Subcutaneous abdominal adipose tissue (tissue), 5 donors: ENCODE measurements around the gene HPSE2.
"Not testable (repeated sequence)": the region's sequence is repeated elsewhere in the genome, so short reads cannot be mapped to it uniquely, and the experiment has no call there.

ENCODE experiments used
- H3K27ac ChIP-seq: one replicate; pipeline ENCODE4 v1.7.0; 2013; ENCODE audit warnings: low read depth, mild to moderate bottlenecking, inconsistent platforms, low read length, moderate library complexity
- H3K27me3 ChIP-seq, 5 donors: one replicate each; pipeline ENCODE4 v1.7.0; 2013; ENCODE audit warnings: low read length in 5 of 5, inconsistent platforms in 1 of 5; ENCODE audit not compliant: control insufficient read depth in 5 of 5, insufficient read depth in 4 of 5
- H3K36me3 ChIP-seq, 5 donors: one replicate each; pipeline ENCODE4 v1.7.0; 2013; ENCODE audit warnings: low read length in 5 of 5; ENCODE audit not compliant: control insufficient read depth in 5 of 5, insufficient read depth in 5 of 5
- H3K4me1 ChIP-seq, 5 donors: one replicate each; pipeline ENCODE4 v1.7.0; 2013; ENCODE audit warnings: low read length in 5 of 5, mild to moderate bottlenecking in 3 of 5, moderate library complexity in 1 of 5; ENCODE audit not compliant: control insufficient read depth in 5 of 5, insufficient read depth in 5 of 5
- H3K4me3 ChIP-seq, 5 donors: one replicate each; pipeline ENCODE4 v1.7.0; 2013; ENCODE audit warnings: low read length in 5 of 5, low read depth in 1 of 5
- H3K9ac ChIP-seq, 5 donors: one replicate each; pipeline ENCODE4 v1.7.0; 2013; ENCODE audit warnings: low read length in 5 of 5, mild to moderate bottlenecking in 4 of 5, moderate library complexity in 3 of 5
- H3K9me3 ChIP-seq, 5 donors: one replicate each; pipeline ENCODE4 v1.7.0; 2013; ENCODE audit warnings: low read length in 5 of 5; ENCODE audit not compliant: control insufficient read depth in 5 of 5
- donor health status: healthy.
- donor health status: healthy.
- donor health status: healthy.
- donor health status: healthy.
- donor health status: healthy.

Gene HPSE2

DNA sequence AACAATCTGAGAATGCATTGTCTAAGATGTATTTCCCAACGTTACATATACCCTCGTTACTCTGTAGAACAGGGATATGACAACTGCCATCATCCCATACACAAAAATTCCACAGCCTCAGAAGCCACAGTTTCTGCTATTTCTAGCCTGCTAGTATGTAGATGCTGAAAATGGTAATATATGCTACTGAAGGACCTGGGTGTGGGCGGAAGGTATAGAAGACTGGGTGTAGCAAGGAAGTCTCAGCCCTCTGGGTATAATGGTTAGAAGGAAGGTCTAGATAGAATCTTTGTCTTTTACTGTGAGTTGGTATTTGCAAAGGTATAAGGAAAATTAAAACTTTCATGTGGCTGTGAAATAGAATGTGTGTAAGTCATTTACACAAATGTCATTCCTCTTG lies 709.7 kb downstream of the HPSE2 start:
- Histone ChIP-seq H3K27ac (no peak overlapping the region), H3K27me3 (no peaks in the 10 kb centered on the region), H3K4me3 (no peak overlapping the region), H3K4me1 (peaks cover 0 to 12% (median 0%) of the 10 kb centered on the region in 5 donors), H3K36me3 (no peaks in the 10 kb centered on the region), H3K9me3 (no peaks in the 10 kb centered on the region), H3K9ac (no peak overlapping the region)

- no peaks in the 10 kb centered on the region for H3K9me3 ChIP-seq
- H3K4me3 ChIP-seq: no peak overlapping the region
- H3K36me3 ChIP-seq: no peaks in the 10 kb centered on the region
- H3K27ac ChIP-seq: no peak overlapping the region
- H3K4me1 ChIP-seq: peaks cover 0 to 12% (median 0%) of the 10 kb centered on the region in 5 donors
- no peaks in the 10 kb centered on the region for H3K27me3 ChIP-seq
- H3K9ac ChIP-seq: no peak overlapping the region
These were observed 711.5 kb downstream of the HPSE2 start for GRCh38 chr10:98524124-98524523.

GRCh38 chr10:98519841-98520240 lies 715.8 kb downstream of the HPSE2 start:
- Histone ChIP-seq H3K27ac (no peak overlapping the region), H3K36me3 (no peaks in the 10 kb centered on the region), H3K9me3 (no peaks in the 10 kb centered on the region), H3K4me1 (peaks cover 0 to 7% (median 4%) of the 10 kb centered on the region in 5 donors), H3K9ac (no peak overlapping the region), H3K27me3 (no peaks in the 10 kb centered on the region), H3K4me3 (no peak overlapping the region)

DNA sequence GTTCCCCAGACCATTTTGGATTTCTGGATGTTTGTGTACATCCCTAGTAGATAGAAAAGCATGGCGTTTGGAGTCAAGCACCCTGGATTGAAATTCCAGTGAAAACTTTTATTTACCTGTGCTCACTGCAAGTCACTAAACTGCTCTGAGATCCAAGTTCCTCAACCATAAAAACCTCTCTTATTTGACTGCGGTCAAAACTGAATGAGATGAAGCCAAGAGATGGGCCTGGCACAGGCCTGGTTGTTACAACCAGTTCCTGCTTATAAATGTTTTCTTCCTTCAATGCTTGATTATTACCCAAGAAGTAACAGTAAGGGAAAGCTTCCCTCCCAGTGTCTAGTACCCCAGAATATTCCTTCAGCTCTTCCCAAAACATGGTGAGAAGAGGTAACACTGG lies 718.0 kb downstream of the HPSE2 start:
- Histone ChIP-seq H3K4me3 (no peak overlapping the region), H3K36me3 (no peaks in the 10 kb centered on the region), H3K4me1 (peaks cover 0 to 7% (median 4%) of the 10 kb centered on the region in 5 donors), H3K9ac (no peak overlapping the region), H3K27me3 (no peaks in the 10 kb centered on the region), H3K27ac (no peak overlapping the region), H3K9me3 (no peaks in the 10 kb centered on the region)

- Histone ChIP-seq H3K27me3 (no peaks in the 10 kb centered on the region), H3K4me1 (peaks cover 0 to 7% (median 4%) of the 10 kb centered on the region in 5 donors), H3K9me3 (no peaks in the 10 kb centered on the region), H3K36me3 (no peaks in the 10 kb centered on the region), H3K9ac (no peak overlapping the region), H3K4me3 (no peak overlapping the region), H3K27ac (no peak overlapping the region)
These were observed 719.3 kb downstream of the HPSE2 start for GRCh38 chr10:98516352-98516751.

- H3K36me3 ChIP-seq: no peaks in the 10 kb centered on the region
- no peak overlapping the region for H3K4me3 ChIP-seq
- peaks cover 0 to 7% (median 4%) of the 10 kb centered on the region in 5 donors for H3K4me1 ChIP-seq
- no peaks in the 10 kb centered on the region for H3K27me3 ChIP-seq
- H3K9ac ChIP-seq: no peak overlapping the region
- H3K9me3 ChIP-seq: no peaks in the 10 kb centered on the region
- no peak overlapping the region for H3K27ac ChIP-seq
These were observed 721.9 kb downstream of the HPSE2 start for GRCh38 chr10:98513704-98514103.

GRCh38 chr10:98511876-98512275 lies 723.8 kb downstream of the HPSE2 start:
- no peak overlapping the region for H3K27ac ChIP-seq

DNA sequence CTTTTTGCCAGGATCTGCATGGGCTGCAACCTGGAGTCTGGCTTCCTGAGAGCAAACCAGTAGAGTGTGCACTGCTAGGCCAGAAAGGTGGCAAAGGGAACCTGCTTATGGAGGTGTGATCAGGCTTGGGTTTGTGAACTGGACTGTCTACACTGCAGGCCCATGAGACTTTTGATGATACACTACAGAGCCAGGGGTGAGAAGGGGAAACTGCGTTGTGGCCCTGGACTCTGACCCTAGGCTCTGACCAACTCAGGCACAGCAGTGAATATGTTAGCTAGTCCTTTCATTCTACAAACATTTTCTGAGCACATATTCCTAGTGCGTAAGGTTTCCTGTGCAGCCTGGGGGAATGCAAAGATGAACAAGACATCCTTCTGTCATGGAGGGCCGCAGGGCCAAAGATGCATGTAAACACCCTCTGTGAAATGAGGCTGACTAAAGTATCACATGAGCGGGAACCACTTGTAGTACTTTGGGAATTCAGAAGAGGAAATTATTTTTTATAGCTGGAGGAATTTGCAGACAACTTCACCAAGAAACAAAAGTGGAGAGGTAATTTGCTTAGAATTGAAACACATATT lies 725.1 kb downstream of the HPSE2 start:
- Histone ChIP-seq H3K4me1 (no peaks in the 10 kb centered on the region), H3K9me3 (no peaks in the 10 kb centered on the region), H3K9ac (no peak overlapping the region), H3K4me3 (no peak overlapping the region), H3K27ac (no peak overlapping the region), H3K36me3 (no peaks in the 10 kb centered on the region), H3K27me3 (no peaks in the 10 kb centered on the region)

More at GRCh38 chr10:98511876-98512275, 723.8 kb downstream of the HPSE2 start:
- peaks cover 0 to 7% (median 4%) of the 10 kb centered on the region in 5 donors for H3K4me1 ChIP-seq
- H3K9me3 ChIP-seq: no peaks in the 10 kb centered on the region
- H3K4me3 ChIP-seq: no peak overlapping the region
- no peaks in the 10 kb centered on the region for H3K27me3 ChIP-seq
- no peaks in the 10 kb centered on the region for H3K36me3 ChIP-seq
- H3K9ac ChIP-seq: no peak overlapping the region

GRCh38 chr10:98509745-98510144 lies 725.9 kb downstream of the HPSE2 start:
- Histone ChIP-seq H3K36me3 (no peaks in the 10 kb centered on the region), H3K4me3 (no peak overlapping the region), H3K27me3 (no peaks in the 10 kb centered on the region), H3K27ac (no peak overlapping the region), H3K9ac (no peak overlapping the region), H3K4me1 (no peaks in the 10 kb centered on the region), H3K9me3 (no peaks in the 10 kb centered on the region)

DNA sequence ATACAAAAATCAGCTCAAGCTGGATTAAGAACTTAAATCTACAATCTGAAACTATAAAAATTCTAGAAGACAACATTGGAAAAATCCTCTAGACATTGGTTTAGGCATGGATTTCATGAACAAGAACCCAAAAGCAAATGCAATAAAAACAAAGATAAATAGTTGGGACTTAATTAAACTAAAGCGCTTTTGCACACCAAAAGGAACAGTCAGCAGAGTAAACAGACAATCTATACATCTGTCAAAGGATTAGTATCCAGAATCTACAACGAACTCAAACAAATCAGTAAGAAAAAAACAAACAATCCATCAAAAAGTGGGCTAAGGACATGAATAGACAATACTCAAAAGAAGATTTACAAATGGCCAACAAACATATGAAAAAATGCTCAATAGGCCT lies 733.1 kb downstream of the HPSE2 start:
- not testable (repeated sequence) for H3K27ac ChIP-seq, H3K36me3 ChIP-seq, H3K4me1 ChIP-seq, H3K9me3 ChIP-seq, H3K4me3 ChIP-seq, H3K27me3 ChIP-seq, H3K9ac ChIP-seq
